ENCODE data around the gene D2HGDH.
"Not testable (repeated sequence)": the region's sequence is repeated elsewhere in the genome, so short reads cannot be mapped to it uniquely, and the experiment has no call there.

Gene D2HGDH

GRCh38 chr2:241724975-241725870 is 9.2 kb upstream of the D2HGDH start:
- no peak for DNase-seq

GRCh38 chr2:241726459-241726858 is 8.0 kb upstream of the D2HGDH start:
- DNase-seq = no peak

GRCh38 chr2:241728000-241728399 is 6.4 kb upstream of the D2HGDH start:
- no peak for DNase-seq

GRCh38 chr2:241728627-241729026 is 5.8 kb upstream of the D2HGDH start:
- DNase-seq = peak in 48 of 56 donors; percentile 3 to 82 (median 52)

- DNase-seq = no peak
Observed at GRCh38 chr2:241729868-241730267, 4.6 kb upstream of the D2HGDH start.

GRCh38 chr2:241730671-241731293 is 3.6 kb upstream of the D2HGDH start:
- DNase-seq = no peak

- DNase-seq = peak in 26 of 56 donors; percentile 6 to 80 (median 29)
Observed at GRCh38 chr2:241732513-241733186, 1.8 kb upstream of the D2HGDH start.

GRCh38 chr2:241733391-241734207 is 831 bp upstream of the D2HGDH start:
- DNase-seq = peak in 3 of 56 donors; percentile 35 to 51 (median 49)

- DNase-seq = peak in 1 of 56 donors; percentile 28
Observed at GRCh38 chr2:241734208-241734466, 293 bp upstream of the D2HGDH start.

- no peak for DNase-seq
Observed at GRCh38 chr2:241736111-241736510, 1.7 kb downstream of the D2HGDH start.

- no peak for DNase-seq
Observed at GRCh38 chr2:241738040-241738686, 3.7 kb downstream of the D2HGDH start.

- no peak for DNase-seq
Observed at GRCh38 chr2:241739177-241739576, 4.7 kb downstream of the D2HGDH start.

GRCh38 chr2:241739651-241740050 is 5.2 kb downstream of the D2HGDH start:
- no peak for DNase-seq

GRCh38 chr2:241741016-241741415 is 6.6 kb downstream of the D2HGDH start:
- DNase-seq = no peak

GRCh38 chr2:241742320-241742939 is 8.0 kb downstream of the D2HGDH start:
- no peak for DNase-seq

GRCh38 chr2:241743008-241743407 is 8.6 kb downstream of the D2HGDH start:
- not testable (repeated sequence) for DNase-seq

GRCh38 chr2:241743620-241744019 is 9.2 kb downstream of the D2HGDH start:
- no peak for DNase-seq

GRCh38 chr2:241744028-241744754 is 9.8 kb downstream of the D2HGDH start:
- DNase-seq = no peak

GRCh38 chr2:241745276-241745675 is 10.8 kb downstream of the D2HGDH start:
- DNase-seq = no peak

GRCh38 chr2:241746084-241746483 is 11.7 kb downstream of the D2HGDH start:
- no peak for DNase-seq

All from nucleus accumbens (tissue), 56 donors.